K562 (cell line): ENCODE results near the gene TUBE1. TPM values are rescaled to one million over a fixed set of nuclear protein-coding genes. Genes with fewer than 3 reads are reported as not detected.

Source experiments
- BMI1 ChIP-seq: fragments of 150-350 bp; IDR thresholded peaks from 2 replicates; pipeline ENCODE4 v1.6.1; 2014; ENCODE audit warnings: low read length
- CBFA2T2 ChIP-seq: fragments of 450-650 bp; conservative IDR thresholded peaks from 2 replicates; pipeline ENCODE4 v1.6.1; 2017; ENCODE audit warnings: mild to moderate bottlenecking
- CTCF ChIP-seq, 3 experiments: IDR thresholded peaks in 2 of 3; conservative IDR thresholded peaks in 1 of 3; 2 replicates each; pipeline ENCODE4 v1.5.1; 2011 to 2012; ENCODE audit warnings: low read length in 3 of 3, mild to moderate bottlenecking in 3 of 3, control low read depth in 2 of 3, improper control_type of control experiment in 1 of 3, inconsistent platforms in 1 of 3, low read depth in 1 of 3, mixed read lengths in 1 of 3, moderate library complexity in 1 of 3; ENCODE audit not compliant: insufficient read depth in 2 of 3
- ESRRA ChIP-seq: fragments of 450-650 bp; IDR thresholded peaks from 2 replicates; pipeline ENCODE4 v1.6.1; 2014; ENCODE audit warnings: low read depth, mild to moderate bottlenecking, moderate library complexity, borderline replicate concordance
- FOXJ2 ChIP-seq: fragments of 200-800 bp; sonication (Bioruptor generic); IDR thresholded peaks from 2 replicates; pipeline ENCODE4 v1.6.1; 2016; ENCODE audit warnings: missing genetic modification characterization, missing compliant biosample characterization
- HCFC1 ChIP-seq: IDR thresholded peaks from 2 replicates; pipeline ENCODE4 v1.6.1; 2012; ENCODE audit warnings: low read depth, low read length, improper control_type of control experiment
- MECOM ChIP-seq: fragments of 250-450 bp; sonication (Bioruptor Pico); IDR thresholded peaks from 2 replicates; pipeline ENCODE4 v1.8.0; 2022; ENCODE audit warnings: inconsistent platforms
- MTA3 ChIP-seq: fragments of 450-650 bp; formaldehyde crosslinking; IDR thresholded peaks from 2 replicates; pipeline ENCODE4 v1.6.1; 2017; ENCODE audit warnings: mild to moderate bottlenecking, borderline replicate concordance
- NKRF ChIP-seq: fragments of 450-650 bp; IDR thresholded peaks from 2 replicates; pipeline ENCODE4 v1.6.1; 2016; ENCODE audit warnings: borderline replicate concordance
- POLR2AphosphoS5 ChIP-seq: IDR thresholded peaks from 2 replicates; pipeline ENCODE4 v1.6.1; 2011; ENCODE audit warnings: mild to moderate bottlenecking, low read depth, low read length, moderate library complexity; ENCODE audit not compliant: control insufficient read depth, insufficient read depth
- RBFOX2 ChIP-seq: fragments of 200-400 bp; formaldehyde crosslinking; IDR thresholded peaks from 2 replicates; pipeline ENCODE4 v1.6.1; 2017; ENCODE audit warnings: low read depth, mild to moderate bottlenecking, low read length, moderate library complexity
- RBM22 ChIP-seq: fragments of 200-400 bp; formaldehyde crosslinking; IDR thresholded peaks from 2 replicates; pipeline ENCODE4 v1.6.1; 2018; ENCODE audit warnings: low read length, low read depth; ENCODE audit not compliant: poor library complexity, severe bottlenecking
- RNF219 ChIP-seq: fragments of 250-450 bp; sonication (Bioruptor Pico); IDR thresholded peaks from 2 replicates; pipeline ENCODE4 v1.5.0; 2022; ENCODE audit warnings: mild to moderate bottlenecking
- TAF1 ChIP-seq: IDR thresholded peaks from 2 replicates; pipeline ENCODE4 v1.6.1; 2011; ENCODE audit warnings: mild to moderate bottlenecking, low read length, moderate library complexity; ENCODE audit not compliant: insufficient read depth, control insufficient read depth, severe bottlenecking; ENCODE audit errors: extremely low read depth
- TCF7 ChIP-seq: sonication (generic); IDR thresholded peaks from 2 replicates; pipeline ENCODE4 v1.6.1; 2016; ENCODE audit warnings: antibody characterized with exemption, borderline replicate concordance
- polyA plus RNA-seq, 8 experiments: library from polyadenylated mRNA; depleted of rRNA in 4 of 8; stranded (reverse) in 5 of 8; unstranded in 3 of 8; fragments of >200 nt; fragmentation: Nextera tagmentation in 2 of 8; fragmentation: Illumina TruSeq in 1 of 8; extraction: Ambion mirVana in 2 of 8; extraction: Trizol in 1 of 8; gene quantifications; 2 replicates each; pipeline versions ENCODE4 v1.2.1 to v1.2.3, GENCODE V29; 2011 to 2014; ENCODE audit warnings: inconsistent platforms in 1 of 8, missing spikeins in 1 of 8
- total RNA-seq, 7 experiments: library from RNA; depleted of rRNA in 6 of 7; stranded (reverse); fragments of >200 nt in 6 of 7; fragmentation: Illumina TruSeq in 2 of 7; extraction: Trizol in 2 of 7; gene quantifications; 2 replicates each; pipeline versions ENCODE4 v1.2.1 to v1.2.3, GENCODE V29; 2011 to 2021; ENCODE audit warnings: low replicate concordance in 1 of 7
- TF ChIP-seq, protein P1 (sequence below), 2 experiments: fragments of 450-650 bp; IDR thresholded peaks; 2 replicates each; pipeline ENCODE4 v1.6.1; 2016

The TUBE1 gene
- total and polyA plus RNA-seq, 9 of the 15 experiments (the other 6 are each of a cell fraction or from before 2014, with no cell fraction given), result 18.9 to 58.4 (median 30.8) TPM

GRCh38 chr6:112087136-112087911, at the start of gene TUBE1, which contains the start of gene FAM229B (continued):
- TF ChIP-seq NKRF, result peak; percentile 78; the same call in 1 of the 2 replicates
- peak; percentile 75 for TF ChIP-seq RBM22
- TF ChIP-seq, protein P1, sequence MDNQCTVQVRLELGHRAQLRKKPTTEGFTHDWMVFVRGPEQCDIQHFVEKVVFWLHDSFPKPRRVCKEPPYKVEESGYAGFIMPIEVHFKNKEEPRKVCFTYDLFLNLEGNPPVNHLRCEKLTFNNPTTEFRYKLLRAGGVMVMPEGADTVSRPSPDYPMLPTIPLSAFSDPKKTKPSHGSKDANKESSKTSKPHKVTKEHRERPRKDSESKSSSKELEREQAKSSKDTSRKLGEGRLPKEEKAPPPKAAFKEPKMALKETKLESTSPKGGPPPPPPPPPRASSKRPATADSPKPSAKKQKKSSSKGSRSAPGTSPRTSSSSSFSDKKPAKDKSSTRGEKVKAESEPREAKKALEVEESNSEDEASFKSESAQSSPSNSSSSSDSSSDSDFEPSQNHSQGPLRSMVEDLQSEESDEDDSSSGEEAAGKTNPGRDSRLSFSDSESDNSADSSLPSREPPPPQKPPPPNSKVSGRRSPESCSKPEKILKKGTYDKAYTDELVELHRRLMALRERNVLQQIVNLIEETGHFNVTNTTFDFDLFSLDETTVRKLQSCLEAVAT (IDR thresholded peaks at IDR 0.05), result peak in 1 of 2 experiments; percentile 34; a peak in 1 of 4 replicates
- no peak for TF ChIP-seq TCF7
- peak; percentile 36; the same call in 1 of the 2 replicates for TF ChIP-seq ESRRA
- TF ChIP-seq CBFA2T2, result no peak
- no peak for TF ChIP-seq RNF219 (CRISPR knock-in tag)
- peak; percentile 74 for TF ChIP-seq BMI1
- TF ChIP-seq POLR2AphosphoS5, result peak; percentile 68
- TF ChIP-seq MECOM (CRISPR knock-in tag), result no peak
- TF ChIP-seq TAF1, result peak; percentile 80
- peak; percentile 84 for TF ChIP-seq FOXJ2 (tag)
- peak in 1 of 3 experiments; percentile 7; a peak in 1 of 6 replicates for TF ChIP-seq CTCF (IDR thresholded peaks at IDR 0.05 in 2 of 3, conservative IDR thresholded peaks at IDR 0.05 in 1 of 3; ENCODE audit: insufficient read depth in 2 of 3, low read depth in 1 of 3, low read length in 3 of 3)
- TF ChIP-seq RBFOX2, result peak; percentile 94
- TF ChIP-seq HCFC1, result peak; percentile 17; the same call in 1 of the 2 replicates
- TF ChIP-seq MTA3, result peak; percentile 39; the same call in 1 of the 2 replicates
